NCI-H1092 treated with DMSO at 0.1 percent for 48 hours (cell line): Measurements from ENCODE around the gene ANXA2.

Source experiments
- DNase-seq: peaks from one replicate; lab custom pipeline; 2025; lab: John Stamatoyannopoulos, UW

The ANXA2 gene

DNA sequence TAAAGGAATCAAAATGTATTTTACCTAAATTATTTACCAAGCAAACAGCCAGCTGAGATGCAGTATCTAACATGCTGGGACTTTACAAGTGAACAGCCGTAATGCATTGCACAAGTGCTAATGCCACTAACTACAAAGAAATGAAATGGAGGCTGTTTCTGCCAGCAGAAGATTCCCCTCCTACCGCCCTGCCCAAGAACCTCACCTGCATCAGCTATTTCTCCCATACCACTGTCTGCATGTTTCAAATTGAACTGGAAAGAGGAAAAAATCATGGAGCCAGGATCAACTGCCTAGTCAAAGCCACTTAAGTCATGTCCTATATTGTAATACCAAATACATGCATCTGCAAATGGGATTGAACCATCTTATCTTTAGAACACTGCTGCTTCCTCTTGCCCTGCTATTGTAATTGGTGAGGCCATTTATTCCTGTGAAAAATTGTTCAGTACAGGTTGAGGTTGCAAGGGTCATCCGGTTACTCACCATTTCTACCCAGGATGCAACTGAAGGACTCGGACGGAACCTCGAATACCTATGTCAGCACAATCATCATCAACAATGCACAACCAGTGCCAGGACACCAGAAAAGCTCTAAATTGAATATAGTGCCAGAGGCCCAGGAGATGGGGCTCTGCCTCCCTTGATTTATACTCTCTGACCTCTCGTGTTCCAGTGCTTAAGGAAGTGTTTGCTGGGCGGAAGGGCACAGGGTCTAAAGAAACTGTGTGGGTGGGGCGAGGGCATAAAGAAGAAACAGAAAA, 27.5 kb downstream of the ANXA2 start:
- DNase-seq, result no peak

DNA sequence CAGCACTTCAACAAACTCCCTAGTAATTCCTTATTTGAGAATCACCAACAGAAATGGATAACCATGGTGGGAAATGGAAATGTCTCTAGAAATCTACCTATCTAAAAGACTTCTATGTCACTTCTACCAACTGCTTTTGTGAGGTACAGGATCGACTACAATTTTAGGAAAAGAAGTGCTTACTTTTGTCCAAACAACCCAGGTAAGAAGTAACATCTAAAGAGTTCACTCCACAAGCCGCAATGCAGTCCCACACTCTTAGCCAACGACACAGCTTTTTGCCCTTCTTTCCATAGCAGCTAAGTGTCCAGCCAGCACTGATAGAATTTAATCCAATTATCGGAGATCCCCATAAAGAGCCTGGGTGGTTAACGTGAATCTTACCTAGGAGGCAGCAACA, 28.1 kb downstream of the ANXA2 start:
- no peak for DNase-seq

DNA sequence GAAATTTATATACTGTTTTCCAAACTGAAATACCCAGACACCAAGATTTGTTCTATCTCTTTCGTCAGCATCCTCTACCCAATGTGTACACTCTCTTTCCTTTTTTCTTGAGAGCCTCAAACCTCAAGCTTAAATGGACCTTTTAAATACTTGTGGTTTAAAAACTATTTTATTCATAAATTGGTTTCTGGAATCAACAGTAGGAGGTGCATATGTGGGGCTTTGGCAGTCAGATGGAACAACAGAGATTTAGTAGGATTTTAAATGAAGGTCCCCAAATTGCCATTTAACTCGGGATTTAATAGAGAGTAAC, 33.2 kb downstream of the ANXA2 start:
- no peak for DNase-seq

DNA sequence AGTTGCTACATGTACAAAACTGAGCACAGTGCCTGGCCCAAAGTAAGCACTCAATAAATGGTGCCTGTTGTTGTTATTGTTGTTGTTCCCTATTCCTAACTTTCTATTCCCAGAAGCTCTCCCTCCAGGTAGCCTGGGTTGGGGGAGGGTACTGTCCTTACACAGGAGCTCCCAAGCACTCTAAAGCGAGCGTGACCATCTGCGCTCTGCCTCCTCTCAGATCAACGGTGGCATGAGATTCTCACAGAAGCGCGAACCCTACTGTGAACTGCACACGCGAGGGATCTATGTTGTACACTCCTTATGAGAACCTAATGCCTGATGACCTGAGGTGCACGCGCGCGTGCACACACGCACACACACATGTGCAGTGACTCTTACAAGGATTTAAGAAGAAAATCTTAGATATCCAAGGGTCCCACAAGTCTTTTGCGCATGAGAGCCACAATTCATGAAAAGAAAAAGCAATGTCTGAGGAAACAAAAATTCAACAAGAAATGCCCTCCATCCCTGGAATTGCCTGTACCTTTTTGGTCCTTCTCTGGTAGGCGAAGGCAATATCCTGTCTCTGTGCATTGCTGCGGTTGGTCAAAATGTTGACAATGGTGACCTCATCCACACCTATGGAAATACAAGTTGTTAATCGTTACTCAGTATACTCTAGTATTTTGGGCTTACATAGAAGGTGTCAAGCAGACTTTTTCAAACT, 33.7 kb downstream of the ANXA2 start:
- no peak for DNase-seq

DNA sequence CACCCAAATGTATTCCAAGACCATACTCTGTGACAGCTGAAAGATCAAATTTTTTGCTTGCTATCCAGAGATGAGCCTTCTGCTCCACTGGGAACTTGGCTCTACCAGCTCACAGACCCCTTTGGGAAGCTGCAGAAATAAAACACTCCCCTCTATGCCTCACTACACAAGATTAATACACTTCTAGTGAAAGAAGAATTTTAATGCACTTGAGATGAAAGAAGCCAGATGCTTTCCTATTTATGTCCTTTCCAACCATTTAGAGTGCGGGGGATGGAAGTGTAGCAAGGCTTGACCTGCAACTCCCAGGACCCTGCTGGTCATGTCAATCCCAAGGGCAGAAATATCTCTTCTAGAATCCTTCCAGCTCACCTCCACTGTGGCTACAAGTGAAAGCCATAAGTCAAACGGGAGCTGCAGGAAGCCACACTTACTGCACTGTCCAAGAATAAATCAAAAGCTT, 34.7 kb downstream of the ANXA2 start:
- peak; percentile 34 for DNase-seq

DNA sequence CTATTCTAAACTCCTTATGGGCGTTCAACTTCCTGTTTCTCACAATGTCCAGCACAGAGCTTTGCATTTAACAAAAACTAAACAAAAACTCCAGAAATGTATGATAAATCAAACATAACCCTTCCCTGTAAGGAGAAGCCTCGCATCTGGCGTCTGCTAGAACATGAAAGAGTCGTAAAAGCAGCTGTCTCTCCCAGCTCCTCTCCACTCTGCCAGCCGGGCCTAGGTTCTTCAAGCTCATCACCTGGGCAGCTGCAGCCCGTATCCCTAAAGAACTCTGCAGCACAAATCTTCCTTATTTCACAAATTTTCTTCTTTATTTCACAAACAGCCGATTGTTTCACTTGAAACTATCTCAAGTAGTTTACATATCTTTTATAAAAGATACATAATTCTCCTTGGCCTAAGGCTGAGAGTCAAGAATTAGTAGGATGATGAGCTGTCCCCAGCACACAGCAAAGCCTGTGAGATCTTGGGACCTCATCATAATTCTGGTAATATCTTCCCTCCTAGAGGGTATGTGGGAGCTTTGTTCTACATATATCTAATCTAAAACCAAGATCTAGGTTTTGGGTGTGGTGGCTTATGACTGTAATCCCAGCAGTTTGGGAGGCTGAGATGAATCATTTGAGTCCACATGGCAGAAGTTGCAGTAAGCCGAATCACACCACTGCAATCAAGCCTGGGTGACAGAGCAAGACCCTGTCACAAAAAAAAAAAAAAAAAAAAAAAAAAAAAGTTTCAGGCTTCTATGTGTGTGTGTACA, 35.3 kb downstream of the ANXA2 start:
- DNase-seq, result no peak

DNA sequence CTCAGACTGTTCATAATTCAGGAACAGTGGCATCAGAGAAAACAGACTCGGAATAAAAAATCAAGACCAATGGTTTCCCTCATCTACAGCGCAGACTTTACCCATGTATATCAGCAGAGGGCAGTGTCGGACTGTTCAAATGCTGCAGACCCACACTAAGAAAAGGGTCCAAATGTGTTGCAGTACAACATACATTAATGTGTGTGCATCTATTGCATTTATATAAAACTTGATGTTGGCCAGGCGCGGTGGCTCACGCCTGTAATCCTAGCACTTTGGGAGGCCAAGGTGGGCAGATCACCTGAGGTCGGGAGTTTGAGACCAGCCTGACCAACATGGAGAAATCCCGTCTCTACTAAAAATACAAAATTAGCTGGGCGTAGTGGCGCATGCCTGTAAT, 38.0 kb downstream of the ANXA2 start:
- peak; percentile 71 for DNase-seq

DNA sequence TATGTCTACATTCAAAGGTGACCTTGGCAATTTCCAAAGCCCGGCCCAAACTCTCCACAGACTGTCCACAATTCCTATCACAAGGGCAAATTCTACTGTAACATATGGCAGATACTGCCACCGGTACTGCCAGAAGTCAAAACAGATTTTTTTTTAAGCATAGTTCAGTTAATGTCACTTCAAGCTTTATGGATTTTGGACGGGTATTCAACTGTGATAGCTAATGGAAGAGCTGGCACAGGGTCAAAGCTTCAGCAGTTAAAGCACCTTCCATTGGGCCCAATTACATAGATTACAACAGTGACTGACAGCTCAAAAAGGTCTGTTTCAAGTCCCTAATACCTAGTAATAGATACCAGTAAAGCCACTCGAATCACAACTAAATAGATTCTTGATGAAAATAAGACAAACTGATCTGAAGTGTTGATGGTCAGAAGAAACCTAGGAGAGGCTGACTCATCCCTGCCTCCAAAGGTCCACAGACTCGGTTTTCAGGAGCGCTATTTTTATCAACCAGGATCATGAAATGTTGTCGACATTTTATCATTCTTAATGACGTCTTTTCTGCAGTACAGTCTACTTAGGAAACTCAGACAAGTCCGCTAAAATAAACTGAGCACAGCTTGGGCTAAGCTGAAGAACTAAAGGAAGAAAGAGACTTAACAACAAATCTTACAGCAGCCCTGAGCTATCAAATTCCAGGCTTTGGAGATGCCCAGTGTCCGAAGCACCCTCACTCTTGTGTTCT, 38.7 kb downstream of the ANXA2 start:
- peak; percentile 98 for DNase-seq

DNA sequence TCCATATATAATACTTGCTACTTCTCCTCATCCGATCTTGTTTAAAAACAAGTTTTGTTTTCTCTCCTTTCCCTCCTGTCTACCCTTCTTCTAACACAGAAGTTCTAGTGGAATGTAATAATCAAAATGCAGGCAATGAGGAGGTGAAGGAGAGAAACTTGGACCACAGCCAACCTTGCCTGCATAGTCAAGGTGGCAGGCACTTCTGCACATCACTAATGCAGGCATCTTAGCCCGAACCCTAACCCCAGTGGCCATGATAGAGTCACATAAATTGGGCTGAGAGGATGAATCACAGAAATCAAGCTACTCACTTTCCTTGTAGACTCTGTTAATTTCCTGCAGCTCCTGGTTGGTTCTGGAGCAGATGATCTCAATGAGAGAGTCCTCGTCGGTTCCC, 41.0 kb downstream of the ANXA2 start:
- no peak for DNase-seq

DNA sequence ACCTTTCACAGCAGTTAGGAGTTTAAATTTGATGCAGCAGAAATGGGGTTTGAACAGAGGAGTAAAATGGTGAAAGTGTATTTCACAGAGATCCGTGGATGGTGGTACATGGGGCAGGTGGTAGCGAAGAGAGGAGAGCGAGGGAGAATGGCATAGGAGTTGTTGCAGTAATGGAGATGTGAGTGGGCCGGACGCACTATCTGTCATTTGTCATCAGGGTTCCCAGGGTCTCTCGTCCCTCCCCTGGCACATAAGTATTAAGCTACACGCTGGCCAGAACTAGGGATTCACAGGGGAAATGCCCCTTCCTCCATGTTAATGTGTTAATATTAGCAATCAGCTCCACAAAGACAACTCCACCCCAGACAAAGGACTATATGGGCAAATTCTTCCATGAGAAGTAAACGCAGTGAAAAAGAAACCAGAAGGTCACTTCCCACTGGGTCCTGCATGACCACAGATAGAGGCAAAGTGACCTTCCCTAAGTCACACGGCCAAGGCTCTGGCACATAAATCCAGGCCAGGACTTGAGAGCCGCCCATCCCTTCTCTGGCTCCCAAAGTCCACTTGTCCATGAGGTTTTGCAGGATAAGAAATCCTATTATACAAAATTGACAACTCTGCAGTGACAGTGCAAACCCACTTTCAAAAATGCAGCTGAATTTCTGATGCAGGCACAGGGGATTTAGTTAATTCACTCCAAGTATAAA, 42.5 kb downstream of the ANXA2 start:
- DNase-seq, result no peak

DNA sequence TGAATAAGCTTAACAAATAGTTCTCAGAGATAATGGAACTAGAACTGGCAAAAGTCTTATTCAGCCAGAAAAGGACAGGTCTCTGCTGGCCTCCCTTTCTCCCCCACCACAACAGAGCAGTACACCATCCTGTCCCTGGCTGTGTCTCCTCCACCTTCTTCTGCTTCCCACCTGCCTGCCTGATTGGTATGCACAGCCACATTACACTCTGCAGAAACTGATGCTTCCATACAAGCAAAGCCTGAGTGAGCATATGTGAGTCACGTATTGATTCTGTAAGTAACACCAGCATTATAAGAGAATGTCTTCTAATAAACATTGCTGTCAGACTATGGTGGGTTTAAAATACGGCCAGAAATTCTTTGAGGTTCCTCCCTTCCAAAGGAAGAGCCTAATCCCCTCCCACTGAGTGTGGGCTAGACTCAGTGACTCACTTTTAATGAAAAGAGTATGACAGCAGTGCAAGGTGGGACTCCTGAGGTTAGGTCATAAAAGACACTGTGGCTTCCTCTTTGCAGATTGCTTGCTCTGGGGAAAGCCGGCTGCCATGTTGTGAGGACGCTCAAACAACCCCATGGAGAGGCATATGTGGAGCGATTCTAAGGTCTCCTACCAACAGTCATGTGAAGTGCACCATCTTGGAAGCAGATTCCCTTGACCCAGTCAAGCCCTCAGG, 44.4 kb downstream of the ANXA2 start:
- no peak for DNase-seq

DNA sequence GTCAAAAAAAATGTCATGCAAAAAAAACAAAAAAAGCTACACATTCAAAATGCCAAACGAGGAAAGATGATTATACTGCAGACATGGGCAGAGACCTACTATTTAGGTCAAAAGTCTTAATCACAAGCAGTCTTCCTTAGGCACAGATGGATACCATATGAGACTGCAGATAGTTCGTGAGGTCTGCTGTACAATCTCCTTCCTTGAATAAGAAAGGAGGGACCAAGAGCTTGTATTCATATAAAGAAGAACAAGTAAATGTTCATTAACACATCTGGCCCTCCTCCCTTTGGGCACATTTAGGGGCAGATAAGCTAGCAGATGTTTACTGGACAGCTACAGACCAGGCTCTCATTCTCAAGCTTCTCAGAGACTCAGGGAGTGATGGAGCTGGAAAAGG, 45.3 kb downstream of the ANXA2 start:
- no peak for DNase-seq

DNA sequence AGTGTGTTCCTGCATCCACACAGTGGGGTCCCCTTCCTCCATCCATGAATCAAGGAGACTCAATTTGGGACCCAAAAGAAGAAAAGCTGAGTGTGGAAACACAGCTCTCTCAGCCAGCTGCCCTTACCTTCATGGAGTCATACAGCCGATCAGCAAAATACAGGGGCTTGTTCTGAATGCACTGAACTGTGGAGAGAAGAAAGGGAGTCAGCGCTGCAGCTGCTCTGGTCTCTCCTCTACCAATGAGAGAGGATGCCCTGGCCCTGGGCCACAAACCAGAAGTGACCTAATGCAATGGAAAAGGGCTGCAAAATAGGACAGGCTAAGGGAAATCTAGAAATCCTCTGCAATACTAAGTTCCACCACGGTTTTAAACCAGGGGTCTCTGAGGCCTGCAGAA, 46.7 kb downstream of the ANXA2 start:
- DNase-seq, result peak; percentile 89

DNA sequence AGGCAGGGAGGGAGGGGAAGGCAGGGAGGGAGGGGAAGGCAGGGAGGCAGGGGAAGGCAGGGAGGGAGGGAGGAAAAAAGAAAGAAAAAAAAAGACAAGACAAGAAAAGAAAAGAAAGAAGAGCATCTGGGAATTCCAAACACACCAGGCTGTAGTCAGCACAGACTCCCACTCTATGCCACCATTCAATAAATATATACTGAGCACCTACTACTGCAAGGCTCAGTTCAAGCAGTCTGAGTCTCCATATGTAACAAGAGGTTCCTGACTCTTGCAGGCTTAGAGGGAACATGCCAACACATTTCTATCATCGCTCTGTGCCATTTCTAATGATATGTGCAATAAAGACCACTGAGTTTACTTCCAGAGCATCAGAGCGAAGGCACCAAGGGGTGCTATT, 47.7 kb downstream of the ANXA2 start:
- DNase-seq, result no peak

DNA sequence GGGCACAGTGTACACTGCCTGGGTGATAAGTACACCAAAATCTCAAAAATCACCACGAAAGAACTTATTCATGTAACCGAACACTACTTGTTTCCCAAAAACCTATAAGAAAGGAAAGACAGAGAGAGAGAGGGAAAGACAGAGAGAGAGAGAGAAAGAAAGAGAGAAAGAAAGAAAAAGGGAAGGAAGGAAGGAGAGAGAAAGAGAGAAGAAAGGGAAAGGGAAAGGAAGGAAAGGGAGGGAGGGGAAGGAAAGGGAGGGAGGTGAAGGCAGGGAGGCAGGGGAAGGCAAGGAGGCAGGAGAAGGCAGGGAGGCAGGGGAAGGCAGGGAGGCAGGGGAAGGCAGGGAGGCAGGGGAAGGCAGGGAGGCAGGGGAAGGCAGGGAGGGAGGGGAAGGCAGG, 48.2 kb downstream of the ANXA2 start:
- DNase-seq, result no peak

DNA sequence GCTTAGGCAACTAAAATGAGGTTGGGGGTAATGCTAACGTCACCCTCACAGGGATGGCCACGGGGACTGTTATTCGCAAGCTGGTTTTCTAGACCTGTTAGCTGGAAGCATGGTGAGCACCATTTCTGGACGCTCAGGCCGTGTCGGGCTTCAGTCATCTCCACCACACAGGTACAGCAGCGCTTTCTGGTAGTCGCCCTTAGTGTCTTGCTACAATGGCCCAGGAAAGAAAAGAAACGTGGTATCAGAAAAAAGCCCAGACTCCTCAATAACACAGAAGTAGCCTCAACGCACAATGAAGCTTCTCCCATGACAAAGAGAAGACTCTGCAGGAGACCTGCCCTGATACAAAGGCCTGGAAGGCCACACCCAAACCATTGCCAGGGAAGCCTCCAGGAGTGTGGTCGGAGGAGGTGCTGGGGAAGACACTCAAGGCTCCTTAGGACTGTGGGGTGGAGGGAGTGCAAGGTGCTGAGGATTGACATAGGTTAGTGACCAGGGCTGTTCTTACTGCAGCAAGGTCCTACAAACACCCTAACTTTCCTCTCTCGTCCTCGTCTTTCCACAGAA, 50.2 kb downstream of the ANXA2 start:
- no peak for DNase-seq

DNA sequence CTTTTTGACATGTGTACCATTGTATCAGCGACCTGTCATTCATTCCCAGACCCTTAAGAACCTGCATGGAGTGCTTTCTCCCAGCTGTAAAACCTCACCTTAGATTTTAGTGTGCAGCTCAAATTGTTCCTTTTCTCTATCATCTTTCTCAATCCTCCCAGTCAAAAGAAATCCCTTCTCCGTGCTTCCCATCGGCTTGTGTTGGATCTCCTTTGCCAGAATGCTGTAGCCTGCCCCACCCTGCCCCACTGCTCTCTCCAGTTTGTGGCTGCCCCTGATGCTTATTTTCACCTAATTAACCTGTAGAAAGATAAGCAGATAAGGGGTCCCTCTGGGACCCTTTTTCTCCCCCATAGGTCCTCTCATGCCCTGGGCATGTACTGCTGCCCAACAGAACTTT, 51.1 kb downstream of the ANXA2 start:
- DNase-seq, result no peak

DNA sequence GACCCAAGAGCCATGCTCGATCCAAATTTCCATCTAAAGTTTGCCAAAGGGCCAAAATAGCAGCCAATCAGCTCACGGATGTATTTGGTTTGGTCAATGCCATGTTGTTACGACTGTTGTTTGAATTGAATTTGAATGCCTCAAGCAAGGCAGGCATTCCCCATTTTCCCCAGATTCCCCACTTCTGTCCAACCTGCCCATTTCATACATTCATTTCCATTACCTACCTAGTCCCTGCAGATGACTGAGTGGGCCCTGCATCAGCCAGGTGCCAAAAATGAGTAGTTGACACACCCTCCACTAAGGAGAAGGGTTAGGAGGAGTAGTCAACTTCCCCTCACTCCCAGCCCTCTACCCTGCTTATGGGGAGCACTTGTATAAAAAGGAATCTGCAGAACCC, 51.7 kb downstream of the ANXA2 start:
- DNase-seq, result no peak

DNA sequence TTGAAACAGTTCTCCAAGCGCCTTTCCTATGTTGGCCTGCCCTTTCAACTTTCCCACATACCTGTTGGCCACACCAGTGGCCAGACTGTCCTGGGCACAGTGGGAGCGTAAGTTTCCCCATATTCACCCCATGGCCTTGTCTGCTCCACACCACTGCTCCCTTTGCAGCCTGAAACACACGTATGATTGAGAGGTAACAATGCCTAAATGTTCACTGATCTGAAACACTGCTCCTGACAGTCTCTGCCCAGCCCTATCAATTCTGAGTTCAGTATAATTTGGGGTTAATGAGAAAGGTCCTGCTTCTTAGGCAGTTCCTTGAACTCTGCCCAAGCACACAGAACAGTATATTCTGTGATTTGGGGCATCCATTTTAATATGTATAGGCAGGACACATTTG, 52.2 kb downstream of the ANXA2 start:
- DNase-seq, result no peak

DNA sequence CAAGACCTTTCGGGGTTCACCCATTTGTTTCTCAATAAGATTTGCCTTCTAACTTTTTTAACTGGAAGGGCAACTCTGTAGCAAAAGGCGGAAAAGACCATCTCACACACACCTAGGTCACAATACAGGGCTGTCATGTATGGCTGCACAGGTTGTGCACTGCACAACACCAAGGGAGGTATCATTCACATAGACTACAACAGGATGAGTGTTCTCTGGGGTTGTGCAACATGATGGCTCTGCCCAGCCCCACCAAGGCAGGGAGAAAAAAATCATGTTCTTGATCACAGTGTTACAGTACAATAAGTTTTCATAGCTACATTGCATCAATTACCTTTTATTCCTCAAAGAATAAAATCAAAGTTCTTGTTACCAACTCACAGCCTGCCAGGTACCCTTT, 52.8 kb downstream of the ANXA2 start:
- DNase-seq, result no peak

DNA sequence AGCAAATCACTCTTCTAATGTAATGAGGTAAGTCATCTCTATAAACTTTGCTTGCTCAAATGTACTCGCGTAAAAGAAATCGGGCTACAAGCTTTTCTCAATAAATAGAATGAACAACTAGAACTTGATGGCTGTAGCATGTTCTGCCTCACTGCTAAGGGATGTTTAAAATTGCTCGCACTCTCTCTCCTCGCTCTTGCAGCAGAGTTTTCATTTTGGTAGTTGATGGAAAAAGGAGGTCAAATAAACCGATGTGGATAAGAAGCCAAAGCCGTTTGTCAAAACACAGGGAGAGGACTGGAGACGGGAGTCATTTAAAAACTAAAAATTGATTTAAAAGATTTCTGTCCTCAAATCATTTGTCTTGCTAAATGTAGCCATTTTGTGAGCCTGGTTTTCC, 53.3 kb downstream of the ANXA2 start:
- DNase-seq, result no peak
